ENCODE data around the gene CLEC11A.

CLEC11A gene, protein sequence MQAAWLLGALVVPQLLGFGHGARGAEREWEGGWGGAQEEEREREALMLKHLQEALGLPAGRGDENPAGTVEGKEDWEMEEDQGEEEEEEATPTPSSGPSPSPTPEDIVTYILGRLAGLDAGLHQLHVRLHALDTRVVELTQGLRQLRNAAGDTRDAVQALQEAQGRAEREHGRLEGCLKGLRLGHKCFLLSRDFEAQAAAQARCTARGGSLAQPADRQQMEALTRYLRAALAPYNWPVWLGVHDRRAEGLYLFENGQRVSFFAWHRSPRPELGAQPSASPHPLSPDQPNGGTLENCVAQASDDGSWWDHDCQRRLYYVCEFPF

DNA sequence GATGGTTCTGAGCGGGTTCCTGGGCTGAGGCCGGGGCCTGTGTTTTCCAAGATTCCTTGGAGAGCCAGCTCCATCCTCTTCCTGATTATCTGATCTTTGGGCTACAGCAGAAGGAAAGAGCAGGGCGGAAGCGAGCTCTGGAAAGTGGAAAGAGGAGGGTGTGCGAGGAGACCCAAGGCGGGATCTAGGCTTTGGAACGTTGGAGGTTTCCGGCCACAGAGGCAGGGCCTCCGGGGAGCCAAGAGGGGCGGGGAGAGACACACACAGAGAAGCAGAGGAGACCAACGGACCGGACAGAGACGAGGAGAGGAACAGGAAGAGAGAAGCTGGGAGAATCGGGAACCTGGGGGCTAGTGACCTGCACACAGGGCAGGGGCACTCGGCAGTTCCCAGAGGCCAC is at the start of gene CLEC11A:
Gene CLEC11A (plus strand): TSS at position 296 of the 400 bp plus-strand sequence. CDS start 162 bp downstream, outside the sequence.
- no peak for DNase-seq (ENCODE audit: low read depth)

DNA sequence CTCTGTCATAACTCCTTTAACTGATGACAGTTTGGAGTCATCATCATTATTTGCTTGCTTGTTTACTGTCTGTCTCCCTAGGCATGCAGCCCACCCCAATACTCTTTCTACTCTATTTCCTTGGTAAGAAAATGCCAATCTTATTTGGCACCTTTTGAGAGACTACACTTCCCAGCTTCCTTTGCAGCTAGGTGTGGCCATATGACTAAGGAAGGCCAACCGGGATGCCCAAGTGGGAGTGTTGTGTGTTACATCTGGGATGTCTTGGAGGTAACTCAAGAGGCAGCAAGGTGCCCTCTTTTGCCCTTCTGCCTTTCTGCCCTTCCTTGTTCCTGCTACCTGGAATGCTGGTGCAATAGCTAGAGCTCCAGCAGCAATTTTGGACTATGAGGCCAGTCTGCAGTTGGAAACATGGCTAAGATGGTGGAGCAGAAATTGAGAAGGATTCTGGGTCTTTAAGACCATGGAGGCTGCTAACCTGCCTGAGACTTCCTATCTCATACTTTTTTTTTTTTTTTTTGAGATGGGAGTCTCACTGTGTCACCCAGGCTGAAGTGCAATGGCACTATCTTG is 46.5 kb upstream of the CLEC11A start:
- DNase-seq (ENCODE audit: low read depth), result no peak

- DNase-seq (ENCODE audit: low read depth), result no peak
Measured at GRCh38 chr19:50677636-50678035, 45.5 kb upstream of the CLEC11A start.

GRCh38 chr19:50678323-50678722 is 44.8 kb upstream of the CLEC11A start:
- no peak for DNase-seq (ENCODE audit: low read depth)

DNA sequence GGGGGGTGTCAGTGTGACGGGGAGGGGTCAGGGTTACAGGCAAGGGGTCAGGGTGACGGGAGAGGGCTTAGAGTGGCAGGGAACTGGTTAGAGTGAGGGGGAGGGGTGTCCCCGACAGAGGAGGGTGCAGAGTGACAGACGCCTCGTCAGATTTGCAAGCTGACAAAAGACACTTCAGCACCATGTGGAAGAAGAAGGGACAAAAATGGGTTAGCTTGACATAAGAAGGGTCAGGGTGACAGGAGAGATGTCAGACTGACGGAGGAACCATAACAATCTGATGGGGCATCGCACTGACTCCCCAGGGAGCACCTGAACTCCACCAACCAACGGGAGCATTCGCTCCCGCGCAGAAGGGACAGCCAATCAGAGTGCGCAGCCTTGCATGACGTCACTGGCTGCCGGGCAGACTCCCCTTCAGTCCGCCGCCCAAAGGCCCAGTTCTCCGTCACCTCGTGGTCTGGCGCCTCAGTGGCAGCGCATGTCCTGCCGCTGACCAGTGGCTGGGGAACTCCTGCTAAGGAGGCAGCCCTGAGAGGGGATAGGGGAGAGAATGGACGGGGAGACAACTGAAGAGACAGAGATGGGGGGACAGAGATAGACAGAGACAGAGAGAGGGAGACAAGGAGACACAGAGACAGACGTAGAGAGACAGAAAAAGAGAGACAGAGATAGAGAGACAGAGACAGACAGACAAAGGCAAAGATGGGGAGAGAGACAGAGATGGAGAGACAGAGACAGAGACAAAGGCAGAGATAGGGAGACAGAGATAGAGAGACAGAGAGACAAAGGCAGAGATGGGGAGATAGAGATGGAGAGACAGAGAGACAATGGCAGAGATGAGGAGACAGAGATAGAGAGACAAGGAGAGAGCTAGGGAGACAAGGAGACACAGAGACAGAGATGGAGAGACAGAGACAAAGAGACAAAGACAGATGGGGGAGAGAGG is 43.7 kb upstream of the CLEC11A start:
- DNase-seq (ENCODE audit: low read depth), result peak; percentile 48

- no peak for DNase-seq (ENCODE audit: low read depth)
Measured at GRCh38 chr19:50686310-50687032, 36.7 kb upstream of the CLEC11A start.

DNA sequence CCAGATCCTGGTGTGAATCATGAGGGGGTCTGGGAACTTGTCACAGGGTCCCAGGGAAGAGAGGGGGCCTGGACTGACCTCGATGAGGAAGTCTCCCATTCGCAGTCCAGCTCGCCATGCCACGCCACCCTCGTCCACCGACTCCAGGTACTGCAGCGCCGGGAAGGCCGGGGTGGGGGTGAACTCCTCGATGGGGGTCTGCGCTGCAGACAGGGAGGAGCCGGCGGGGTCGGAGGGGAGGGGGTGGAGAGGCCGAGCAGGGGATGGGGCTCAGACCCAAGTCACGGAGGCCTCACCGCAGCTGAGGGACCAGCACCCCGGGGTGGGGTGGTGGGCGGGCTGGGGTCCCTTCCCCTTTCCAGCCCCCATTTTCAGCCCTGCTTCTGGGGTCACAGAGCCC is 34.4 kb upstream of the CLEC11A start:
- DNase-seq (ENCODE audit: low read depth), result no peak

GRCh38 chr19:50690439-50690838 is 32.7 kb upstream of the CLEC11A start:
- DNase-seq (ENCODE audit: low read depth), result no peak

DNA sequence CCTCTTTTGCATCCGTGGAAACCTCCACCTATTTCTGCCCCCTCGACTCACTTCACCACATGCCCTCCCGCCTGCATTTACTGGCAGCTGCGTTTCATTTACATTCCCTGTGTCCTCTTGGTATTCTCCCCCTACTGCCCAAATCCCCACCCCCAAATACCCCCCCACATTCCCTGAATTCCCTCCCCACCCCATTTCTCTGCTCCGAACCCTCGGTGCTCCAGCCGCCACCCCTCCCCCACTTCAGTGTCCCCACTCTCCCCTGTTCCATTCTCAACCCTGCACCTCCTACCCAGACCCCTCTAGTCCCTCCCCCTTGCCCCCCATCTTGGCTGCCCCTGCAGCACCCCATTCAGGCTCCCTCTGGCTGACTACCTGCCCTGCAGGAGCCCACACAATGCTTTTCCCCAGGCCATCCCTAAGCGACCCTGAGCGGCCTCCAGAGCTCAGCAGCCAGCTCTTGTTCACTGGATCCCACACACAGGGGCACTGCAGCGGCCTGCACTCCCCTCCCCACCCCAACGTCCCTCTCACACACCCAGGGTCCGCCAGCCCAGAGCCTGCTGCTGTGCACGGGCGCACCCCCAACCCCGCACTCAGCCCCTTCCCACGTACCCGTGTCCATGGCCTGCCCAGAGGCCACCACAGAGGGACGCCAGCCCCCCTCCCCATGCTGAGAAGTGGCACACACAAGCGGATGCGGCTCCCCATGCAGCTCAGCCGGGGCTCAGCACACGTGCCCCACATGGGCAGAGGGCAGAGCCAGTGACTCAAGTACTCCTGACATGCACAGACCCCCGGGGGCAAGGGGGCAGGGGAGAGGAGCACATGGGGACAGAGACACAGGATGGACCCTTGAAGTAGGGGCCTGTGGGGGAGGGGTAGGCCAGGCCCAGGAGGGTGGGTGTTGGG is 29.8 kb upstream of the CLEC11A start:
- no peak for DNase-seq (ENCODE audit: low read depth)

- no peak for DNase-seq (ENCODE audit: low read depth)
Measured at GRCh38 chr19:50694815-50695145, 28.4 kb upstream of the CLEC11A start.

DNA sequence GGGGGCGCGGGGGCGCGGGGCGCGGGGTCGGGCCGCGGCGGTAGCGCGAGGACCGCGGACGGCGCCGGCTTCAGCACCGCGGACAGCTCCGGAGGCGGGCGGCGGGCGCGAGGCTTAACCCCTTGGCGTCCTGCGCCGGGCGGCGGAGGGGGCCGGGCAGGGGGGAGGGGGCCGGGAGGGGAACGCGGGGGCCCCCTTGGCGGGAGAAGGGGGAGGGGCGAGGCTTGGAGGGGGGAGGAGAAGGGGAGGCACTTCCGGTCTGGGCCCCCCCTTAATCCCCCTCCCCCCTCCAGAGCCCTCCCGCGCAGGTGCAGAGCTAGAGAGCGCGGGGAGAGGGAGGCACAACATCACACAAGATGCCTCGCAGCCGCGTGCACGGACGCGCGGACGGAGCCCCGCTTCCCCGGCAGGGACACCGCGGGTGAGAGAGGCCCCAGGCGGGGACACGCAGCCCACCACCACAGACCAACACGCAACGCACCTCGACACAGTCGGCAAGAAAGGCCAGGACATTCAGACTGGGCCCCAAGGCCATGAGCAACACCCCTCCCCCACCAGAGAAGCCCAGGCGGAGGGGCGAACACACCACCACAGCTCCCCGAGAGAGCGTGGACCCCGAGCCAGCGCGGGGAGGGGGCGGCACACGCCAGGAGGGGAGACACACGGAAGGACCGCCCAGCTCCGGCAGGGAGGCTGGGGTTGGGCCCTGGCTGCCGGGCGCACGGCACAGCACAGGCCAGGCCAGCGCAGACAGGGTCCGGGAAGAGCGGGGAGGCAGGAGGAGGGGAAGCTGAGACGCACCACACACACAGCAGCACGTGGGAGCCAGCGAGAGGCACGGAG is 27.7 kb upstream of the CLEC11A start:
- no peak for DNase-seq (ENCODE audit: low read depth)

DNA sequence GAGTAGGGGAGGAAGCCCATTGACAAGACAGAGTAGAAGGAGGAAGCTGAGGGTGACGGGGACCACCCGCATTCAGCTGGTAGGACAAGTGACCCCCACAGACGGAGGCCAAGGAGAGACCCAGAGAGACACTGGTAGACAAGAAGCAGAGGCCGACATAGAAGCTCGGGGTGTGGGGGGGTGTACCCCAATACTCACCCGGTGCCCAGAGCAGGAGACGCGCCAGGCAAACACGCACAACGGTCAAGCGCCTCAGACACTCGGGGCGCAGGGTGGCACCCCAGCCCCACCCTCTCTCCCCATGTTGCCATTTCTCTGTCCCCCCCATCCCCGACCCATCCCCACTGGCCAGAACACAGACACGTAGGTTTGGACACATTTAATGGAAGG is 27.1 kb upstream of the CLEC11A start:
- DNase-seq (ENCODE audit: low read depth), result no peak

DNA sequence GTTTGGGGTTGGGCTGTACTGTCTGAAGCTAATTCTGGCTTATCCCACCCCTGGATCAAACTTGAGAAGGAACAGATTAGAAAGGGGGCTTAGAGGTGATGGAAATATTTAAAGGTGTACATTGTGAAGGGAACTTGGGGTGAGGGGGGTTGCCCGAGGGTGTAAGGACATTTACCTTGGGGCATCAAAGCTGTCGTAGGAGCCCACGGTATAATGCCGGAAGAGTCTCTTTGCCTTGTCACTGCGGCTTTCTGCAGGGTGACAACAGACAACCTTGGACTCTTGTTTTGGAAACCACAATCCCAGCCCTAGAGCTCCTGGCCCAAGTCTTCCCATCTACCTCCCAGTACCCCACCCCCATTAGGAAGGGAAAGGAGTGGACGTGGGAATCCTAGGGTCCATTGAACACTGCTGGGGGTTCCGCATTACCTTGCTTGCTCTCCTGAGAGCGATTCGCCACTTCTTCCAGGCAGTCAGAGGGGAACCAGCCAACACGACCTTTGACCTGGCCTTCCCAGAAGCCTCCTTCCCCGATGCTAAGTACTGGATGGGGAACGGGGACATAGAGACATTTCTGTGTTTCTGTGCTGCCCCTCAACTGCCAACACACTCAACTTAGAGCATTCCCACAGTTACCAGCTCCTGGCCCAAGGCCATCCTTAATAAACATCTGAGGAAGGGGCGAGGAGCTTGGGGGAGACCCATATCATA is 25.6 kb upstream of the CLEC11A start:
- DNase-seq (ENCODE audit: low read depth), result no peak

DNA sequence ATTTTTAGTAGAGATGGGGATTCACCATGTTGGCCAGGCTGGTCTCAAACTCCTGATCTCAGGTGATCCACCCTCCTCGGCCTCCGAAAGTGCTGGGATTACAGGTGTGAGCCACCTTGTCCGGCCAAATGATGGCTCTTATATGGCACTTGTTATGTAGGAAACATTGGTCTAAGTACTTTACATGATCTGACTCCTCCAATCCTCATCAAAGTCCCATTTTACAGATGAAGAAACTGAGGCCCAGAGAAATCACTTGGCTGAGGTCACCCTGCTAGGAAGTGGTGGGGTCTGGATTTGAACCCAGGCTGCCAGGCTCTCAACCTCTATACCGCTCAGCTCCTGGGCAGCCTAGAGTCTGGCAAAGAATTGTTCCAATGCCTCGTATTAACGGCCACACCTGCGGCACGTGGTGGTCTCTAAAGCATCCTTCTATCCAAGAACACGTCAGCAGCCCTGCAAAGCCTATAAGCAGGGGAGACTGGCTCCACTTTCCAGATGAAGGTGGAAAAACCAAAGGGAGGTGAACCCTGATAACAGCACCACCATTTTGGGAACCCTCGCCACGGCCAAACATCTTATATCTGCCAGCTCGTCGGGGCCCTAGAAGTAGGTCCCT is 21.7 kb upstream of the CLEC11A start:
- no peak for DNase-seq (ENCODE audit: low read depth)

- no peak for DNase-seq (ENCODE audit: low read depth)
Measured at GRCh38 chr19:50702158-50702870, 20.9 kb upstream of the CLEC11A start.

- DNase-seq (ENCODE audit: low read depth), result no peak
Measured at GRCh38 chr19:50702871-50703829, 20.0 kb upstream of the CLEC11A start.
